Thoracic aorta (tissue), 2 donors: Measurements from ENCODE around the gene SHMT2. TPM values are rescaled to one million over a fixed set of nuclear protein-coding genes. Genes with fewer than 3 reads are reported as not detected.

Experiments
- ATAC-seq: fragments of 150-250 bp; one replicate; pipeline ENCODE4 v1.8.0; 2017; ENCODE audit warnings: low read depth; ENCODE audit not compliant: insufficient number of reproducible peaks, low FRiP score
- DNase-seq: peaks from one replicate; pipeline ENCODE4 v3.0.0-alpha.2; 2020; ENCODE audit warnings: low spot score
- H3K27ac ChIP-seq, 2 donors: fragments of 200-600 bp; sonication (generic); 1 replicate in 1 of 2; 2 replicates in 1 of 2; pipeline ENCODE4 v1.5.1; 2016; ENCODE audit warnings: mild to moderate bottlenecking in 2 of 2, moderate library complexity in 2 of 2
- H3K27me3 ChIP-seq: fragments of 200-600 bp; sonication (generic); replicated peaks from 2 replicates; pipeline ENCODE4 v1.6.0; 2016; ENCODE audit warnings: mild to moderate bottlenecking; ENCODE audit not compliant: insufficient read depth
- H3K36me3 ChIP-seq: fragments of 200-600 bp; sonication (generic); one replicate; pipeline ENCODE4 v1.5.1; 2016
- H3K4me1 ChIP-seq, 2 donors: fragments of 200-600 bp; sonication (generic); 1 replicate in 1 of 2; 2 replicates in 1 of 2; pipeline versions ENCODE4 v1.5.1 to v1.6.0; 2016; ENCODE audit warnings: low read depth in 2 of 2, mild to moderate bottlenecking in 1 of 2; ENCODE audit not compliant: control insufficient read depth in 1 of 2
- H3K4me3 ChIP-seq: fragments of 200-600 bp; sonication (generic); 2 replicates; pipeline ENCODE4 v1.5.1; 2016; ENCODE audit warnings: mild to moderate bottlenecking
- H3K9me3 ChIP-seq: fragments of 200-600 bp; sonication (generic); 2 replicates; pipeline ENCODE4 v1.5.1; 2016
- total RNA-seq, 2 donors: library from RNA; depleted of rRNA; stranded (reverse); fragments of >200 nt; gene quantifications; one replicate each; pipeline versions ENCODE4 v1.1.0 to v1.2.3, GENCODE V29; 2016
- TF ChIP-seq, protein P1 (sequence below): fragments of 200-600 bp; sonication (generic); IDR thresholded peaks from one replicate; pipeline ENCODE4 v1.5.1; 2019; ENCODE audit warnings: antibody characterized with exemption

The SHMT2 gene
- total RNA-seq, 2 donors from 2014 or later, result 57.3 to 60.4 TPM

DNA sequence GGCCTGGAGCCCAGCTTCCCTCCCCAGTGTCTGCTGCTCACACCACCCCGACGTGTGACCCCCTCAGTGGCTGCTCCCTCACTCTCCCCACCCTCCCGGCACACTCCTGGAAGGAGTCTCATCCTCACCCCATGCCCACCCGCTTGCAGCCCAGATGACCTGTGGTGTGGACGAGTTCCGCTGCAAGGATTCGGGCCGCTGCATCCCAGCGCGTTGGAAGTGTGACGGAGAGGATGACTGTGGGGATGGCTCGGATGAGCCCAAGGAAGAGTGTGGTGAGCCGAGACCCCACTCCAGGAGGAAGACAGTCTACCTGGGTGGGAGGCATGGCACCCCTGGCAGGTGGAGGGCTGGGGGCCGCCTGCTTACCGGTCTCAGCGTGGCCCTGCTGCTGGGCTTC is 27.9 kb upstream of the SHMT2 start:
- ATAC-seq (no peak), DNase-seq (no peak)
- Histone ChIP-seq H3K4me1 (no peaks in the 10 kb centered on the region), H3K27ac (no peak overlapping the region), H3K36me3 (peaks cover 97% of the 10 kb centered on the region), H3K9me3 (no peaks in the 10 kb centered on the region), H3K27me3 (no peaks in the 10 kb centered on the region), H3K4me3 (no peak overlapping the region)
- TF ChIP-seq, protein P1, sequence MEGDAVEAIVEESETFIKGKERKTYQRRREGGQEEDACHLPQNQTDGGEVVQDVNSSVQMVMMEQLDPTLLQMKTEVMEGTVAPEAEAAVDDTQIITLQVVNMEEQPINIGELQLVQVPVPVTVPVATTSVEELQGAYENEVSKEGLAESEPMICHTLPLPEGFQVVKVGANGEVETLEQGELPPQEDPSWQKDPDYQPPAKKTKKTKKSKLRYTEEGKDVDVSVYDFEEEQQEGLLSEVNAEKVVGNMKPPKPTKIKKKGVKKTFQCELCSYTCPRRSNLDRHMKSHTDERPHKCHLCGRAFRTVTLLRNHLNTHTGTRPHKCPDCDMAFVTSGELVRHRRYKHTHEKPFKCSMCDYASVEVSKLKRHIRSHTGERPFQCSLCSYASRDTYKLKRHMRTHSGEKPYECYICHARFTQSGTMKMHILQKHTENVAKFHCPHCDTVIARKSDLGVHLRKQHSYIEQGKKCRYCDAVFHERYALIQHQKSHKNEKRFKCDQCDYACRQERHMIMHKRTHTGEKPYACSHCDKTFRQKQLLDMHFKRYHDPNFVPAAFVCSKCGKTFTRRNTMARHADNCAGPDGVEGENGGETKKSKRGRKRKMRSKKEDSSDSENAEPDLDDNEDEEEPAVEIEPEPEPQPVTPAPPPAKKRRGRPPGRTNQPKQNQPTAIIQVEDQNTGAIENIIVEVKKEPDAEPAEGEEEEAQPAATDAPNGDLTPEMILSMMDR, result no peak

DNA sequence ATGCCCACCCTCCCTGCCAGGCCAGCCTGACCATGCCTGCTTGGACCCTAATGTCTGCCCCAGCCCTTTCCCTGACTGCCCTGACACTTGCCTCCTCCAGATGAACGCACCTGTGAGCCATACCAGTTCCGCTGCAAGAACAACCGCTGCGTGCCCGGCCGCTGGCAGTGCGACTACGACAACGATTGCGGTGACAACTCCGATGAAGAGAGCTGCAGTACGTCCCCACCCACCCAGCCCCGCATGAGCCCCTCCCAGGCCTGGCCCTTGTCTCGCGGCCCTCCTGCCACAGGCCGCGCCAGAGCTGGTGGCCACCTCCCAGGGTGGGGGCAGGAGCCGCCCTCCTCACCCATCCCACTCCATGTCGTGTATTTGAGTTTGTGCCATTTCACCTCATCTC is 27.2 kb upstream of the SHMT2 start:
- Histone ChIP-seq H3K4me3 (no peak overlapping the region), H3K27me3 (no peaks in the 10 kb centered on the region), H3K27ac (no peak overlapping the region), H3K36me3 (peaks cover 95% of the 10 kb centered on the region), H3K4me1 (no peaks in the 10 kb centered on the region), H3K9me3 (no peaks in the 10 kb centered on the region)
- DNase-seq (no peak), ATAC-seq (no peak)
- TF ChIP-seq, protein P1, result no peak

DNA sequence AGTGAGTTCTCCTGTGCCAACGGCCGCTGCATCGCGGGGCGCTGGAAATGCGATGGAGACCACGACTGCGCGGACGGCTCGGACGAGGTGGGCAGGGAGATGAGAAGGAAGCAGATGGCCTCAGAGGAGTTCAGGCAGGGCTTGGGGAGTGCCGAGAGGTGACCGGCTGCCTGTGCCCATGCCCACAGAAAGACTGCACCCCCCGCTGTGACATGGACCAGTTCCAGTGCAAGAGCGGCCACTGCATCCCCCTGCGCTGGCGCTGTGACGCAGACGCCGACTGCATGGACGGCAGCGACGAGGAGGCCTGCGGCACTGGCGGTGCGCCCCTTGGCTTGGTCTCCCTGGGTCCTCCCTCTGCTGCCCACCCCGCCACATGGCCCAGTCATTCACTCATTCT is 26.3 kb upstream of the SHMT2 start:
- DNase-seq (no peak), ATAC-seq (no peak)
- H3K36me3 ChIP-seq, result peaks cover 95% of the 10 kb centered on the region
- TF ChIP-seq, protein P1, result no peak
- no peak overlapping the region for H3K4me3 ChIP-seq
- H3K27ac ChIP-seq, result no peak overlapping the region
- H3K9me3 ChIP-seq, result no peaks in the 10 kb centered on the region
- no peaks in the 10 kb centered on the region for H3K27me3 ChIP-seq
- H3K4me1 ChIP-seq, result peaks cover 0 to 3% of the 10 kb centered on the region in 2 donors

DNA sequence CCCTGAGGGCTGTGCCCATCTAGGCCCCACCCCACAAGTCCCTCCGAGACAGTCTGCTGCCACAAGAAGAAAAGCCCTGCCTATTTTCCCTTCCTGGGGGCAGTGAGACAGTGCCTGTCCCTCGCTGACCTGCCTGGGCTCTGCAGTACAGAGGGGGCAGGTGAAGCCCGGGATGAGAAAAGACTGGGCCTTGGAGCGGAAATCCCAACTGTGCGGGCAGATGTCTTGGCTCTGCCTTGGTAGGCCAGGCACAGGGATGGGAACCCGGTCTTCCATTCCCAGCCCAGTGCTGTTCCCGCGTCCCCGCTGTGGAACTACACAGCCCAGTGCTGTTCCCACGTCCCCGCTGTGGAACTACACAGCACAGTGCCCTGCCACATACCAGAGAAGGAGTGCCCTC is 25.7 kb upstream of the SHMT2 start:
- no peaks in the 10 kb centered on the region for H3K9me3 ChIP-seq
- H3K27ac ChIP-seq, result no peak overlapping the region
- no peaks in the 10 kb centered on the region for H3K27me3 ChIP-seq
- TF ChIP-seq, protein P1, result no peak
- peaks cover 0 to 9% of the 10 kb centered on the region in 2 donors for H3K4me1 ChIP-seq
- no peak overlapping the region for H3K4me3 ChIP-seq
- H3K36me3 ChIP-seq, result peaks cover 95% of the 10 kb centered on the region
- no peak for ATAC-seq
- DNase-seq, result no peak

DNA sequence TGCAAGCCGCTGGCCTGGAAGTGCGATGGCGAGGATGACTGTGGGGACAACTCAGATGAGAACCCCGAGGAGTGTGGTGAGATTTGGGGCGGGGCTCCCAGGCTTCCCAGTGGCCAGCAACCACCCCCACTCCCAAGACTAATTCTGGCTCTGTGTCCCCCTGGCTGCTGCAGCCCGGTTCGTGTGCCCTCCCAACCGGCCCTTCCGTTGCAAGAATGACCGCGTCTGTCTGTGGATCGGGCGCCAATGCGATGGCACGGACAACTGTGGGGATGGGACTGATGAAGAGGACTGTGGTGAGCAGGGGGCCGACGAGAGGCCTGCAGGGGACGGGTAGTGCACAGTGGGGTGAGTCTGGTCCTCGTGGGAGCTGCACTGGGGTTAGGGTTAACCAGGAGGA is 25.1 kb upstream of the SHMT2 start:
- Histone ChIP-seq H3K4me3 (no peak overlapping the region), H3K4me1 (peaks cover 0 to 10% of the 10 kb centered on the region in 2 donors), H3K36me3 (peaks cover 95% of the 10 kb centered on the region), H3K27ac (no peak overlapping the region), H3K9me3 (no peaks in the 10 kb centered on the region), H3K27me3 (no peaks in the 10 kb centered on the region)
- ATAC-seq, result no peak
- TF ChIP-seq, protein P1, result no peak
- DNase-seq, result no peak
